PFSK-1 (cell line): Measurements from ENCODE around the gene PRKAG2.

Source experiments
- FOXP2 ChIP-seq: optimal IDR thresholded peaks from 2 replicates; pipeline ENCODE3; 2011; ENCODE audit warnings: borderline replicate concordance, control low read depth, inconsistent platforms; ENCODE audit not compliant: insufficient read depth; ENCODE audit errors: extremely low read length, extremely low read depth
- POLR2AphosphoS5 ChIP-seq: IDR thresholded peaks from 2 replicates; pipeline ENCODE4 v1.6.1; 2012; ENCODE audit warnings: low read depth, mild to moderate bottlenecking, control low read depth, low read length, moderate library complexity
- SIN3A ChIP-seq: IDR thresholded peaks from 2 replicates; pipeline ENCODE4 v1.6.1; 2012; ENCODE audit warnings: mild to moderate bottlenecking, low read length, moderate library complexity, borderline replicate concordance; ENCODE audit not compliant: insufficient read depth
- TAF1 ChIP-seq: IDR thresholded peaks from 2 replicates; pipeline ENCODE4 v1.6.1; 2012; ENCODE audit warnings: low read length, control low read depth, borderline replicate concordance; ENCODE audit not compliant: insufficient read depth
- TF ChIP-seq, protein P1 (sequence below), 2 experiments: IDR thresholded peaks; 2 replicates each; pipeline versions ENCODE4 v1.6.1 to v1.8.0; 2011 to 2012; ENCODE audit warnings: low read depth in 2 of 2, low read length in 2 of 2, control low read depth in 1 of 2, inconsistent platforms in 1 of 2, mild to moderate bottlenecking in 1 of 2, moderate library complexity in 1 of 2; ENCODE audit not compliant: insufficient read depth in 1 of 2

Gene PRKAG2

DNA sequence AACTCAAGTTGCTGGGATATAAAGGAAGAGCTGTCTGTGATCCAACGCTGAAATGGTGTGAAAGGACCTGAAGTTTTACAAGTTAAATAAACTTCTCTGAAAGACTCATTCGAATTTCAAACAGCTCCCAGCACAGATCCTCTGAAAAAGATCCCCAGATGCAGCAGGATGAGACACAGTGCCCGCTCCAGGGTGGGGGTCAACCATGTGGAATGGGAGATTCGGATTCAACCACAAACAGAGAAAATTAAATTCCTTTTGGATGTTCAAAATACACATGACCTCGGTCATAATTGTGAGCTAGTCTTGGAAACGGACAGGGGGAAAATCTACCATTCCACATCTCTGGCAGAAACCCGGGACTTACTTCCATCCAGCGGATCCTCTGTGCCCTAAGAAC, 119.6 kb downstream of the PRKAG2 start:
- TF ChIP-seq FOXP2 (no peak), POLR2AphosphoS5 (no peak), SIN3A (no peak), TAF1 (no peak)
- TF ChIP-seq, protein P1, sequence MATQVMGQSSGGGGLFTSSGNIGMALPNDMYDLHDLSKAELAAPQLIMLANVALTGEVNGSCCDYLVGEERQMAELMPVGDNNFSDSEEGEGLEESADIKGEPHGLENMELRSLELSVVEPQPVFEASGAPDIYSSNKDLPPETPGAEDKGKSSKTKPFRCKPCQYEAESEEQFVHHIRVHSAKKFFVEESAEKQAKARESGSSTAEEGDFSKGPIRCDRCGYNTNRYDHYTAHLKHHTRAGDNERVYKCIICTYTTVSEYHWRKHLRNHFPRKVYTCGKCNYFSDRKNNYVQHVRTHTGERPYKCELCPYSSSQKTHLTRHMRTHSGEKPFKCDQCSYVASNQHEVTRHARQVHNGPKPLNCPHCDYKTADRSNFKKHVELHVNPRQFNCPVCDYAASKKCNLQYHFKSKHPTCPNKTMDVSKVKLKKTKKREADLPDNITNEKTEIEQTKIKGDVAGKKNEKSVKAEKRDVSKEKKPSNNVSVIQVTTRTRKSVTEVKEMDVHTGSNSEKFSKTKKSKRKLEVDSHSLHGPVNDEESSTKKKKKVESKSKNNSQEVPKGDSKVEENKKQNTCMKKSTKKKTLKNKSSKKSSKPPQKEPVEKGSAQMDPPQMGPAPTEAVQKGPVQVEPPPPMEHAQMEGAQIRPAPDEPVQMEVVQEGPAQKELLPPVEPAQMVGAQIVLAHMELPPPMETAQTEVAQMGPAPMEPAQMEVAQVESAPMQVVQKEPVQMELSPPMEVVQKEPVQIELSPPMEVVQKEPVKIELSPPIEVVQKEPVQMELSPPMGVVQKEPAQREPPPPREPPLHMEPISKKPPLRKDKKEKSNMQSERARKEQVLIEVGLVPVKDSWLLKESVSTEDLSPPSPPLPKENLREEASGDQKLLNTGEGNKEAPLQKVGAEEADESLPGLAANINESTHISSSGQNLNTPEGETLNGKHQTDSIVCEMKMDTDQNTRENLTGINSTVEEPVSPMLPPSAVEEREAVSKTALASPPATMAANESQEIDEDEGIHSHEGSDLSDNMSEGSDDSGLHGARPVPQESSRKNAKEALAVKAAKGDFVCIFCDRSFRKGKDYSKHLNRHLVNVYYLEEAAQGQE (IDR thresholded peaks at IDR 0.05; ENCODE audit: insufficient read depth in 1 of 2, low read depth in 2 of 2, low read length in 2 of 2): no peak

DNA sequence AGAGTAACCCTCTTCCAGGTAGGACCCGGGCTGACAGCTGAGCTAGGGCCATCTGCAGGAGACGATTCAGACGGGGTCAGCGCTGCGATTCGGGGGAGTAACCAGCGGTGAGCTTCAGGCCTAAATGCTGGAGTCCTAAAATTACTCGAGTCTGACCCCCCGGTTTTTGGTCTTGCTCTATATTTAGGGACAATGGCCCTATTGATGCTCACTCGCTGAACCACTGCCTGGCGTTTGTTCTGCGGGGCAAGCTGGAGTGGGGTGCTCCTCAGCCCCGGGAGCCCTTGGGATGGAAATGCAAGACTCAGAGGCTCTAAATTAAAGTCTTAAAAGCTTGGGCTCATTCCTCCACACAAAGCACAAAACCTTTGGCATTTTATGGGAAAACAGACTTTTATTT, 120.0 kb downstream of the PRKAG2 start:
- TF ChIP-seq TAF1 (no peak), SIN3A (no peak), POLR2AphosphoS5 (no peak), FOXP2 (no peak)
- TF ChIP-seq, protein P1 (IDR thresholded peaks at IDR 0.05; ENCODE audit: insufficient read depth in 1 of 2, low read depth in 2 of 2, low read length in 2 of 2): no peak

DNA sequence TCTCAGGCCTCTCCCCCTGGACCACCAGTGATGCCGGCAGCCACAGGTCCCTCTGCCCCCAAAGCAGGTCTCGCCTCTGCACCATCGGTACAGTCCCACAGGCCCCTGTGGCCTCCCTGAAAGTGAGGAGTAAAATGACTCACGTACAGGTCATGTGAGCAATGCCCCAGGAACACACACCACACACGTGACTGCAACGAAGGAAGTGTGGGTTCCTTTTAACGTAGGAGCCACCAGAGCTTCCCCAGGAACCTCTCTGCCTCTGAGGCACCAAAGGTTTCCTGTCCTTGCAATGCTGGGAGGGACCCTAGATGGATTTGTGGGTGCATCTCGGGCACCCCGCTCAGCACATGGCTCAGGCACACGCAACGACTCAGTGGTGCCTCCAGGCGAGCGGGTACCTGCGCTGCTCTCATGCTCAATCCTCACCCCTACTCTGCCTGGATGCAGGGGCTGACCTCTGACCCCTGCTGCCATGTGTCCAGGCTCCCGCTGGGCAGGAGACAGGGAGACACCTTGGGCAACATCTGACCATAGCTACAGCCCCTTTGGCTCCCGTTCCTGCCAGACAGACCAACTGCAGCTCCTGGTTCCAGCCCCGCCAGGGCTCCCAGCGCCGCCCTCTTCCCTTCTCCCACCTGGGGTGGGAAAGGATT, 120.7 kb downstream of the PRKAG2 start:
- no peak for TF ChIP-seq FOXP2
- no peak for TF ChIP-seq SIN3A
- TF ChIP-seq POLR2AphosphoS5: no peak
- no peak for TF ChIP-seq TAF1
- TF ChIP-seq, protein P1 (IDR thresholded peaks at IDR 0.05; ENCODE audit: insufficient read depth in 1 of 2, low read depth in 2 of 2, low read length in 2 of 2): no peak

DNA sequence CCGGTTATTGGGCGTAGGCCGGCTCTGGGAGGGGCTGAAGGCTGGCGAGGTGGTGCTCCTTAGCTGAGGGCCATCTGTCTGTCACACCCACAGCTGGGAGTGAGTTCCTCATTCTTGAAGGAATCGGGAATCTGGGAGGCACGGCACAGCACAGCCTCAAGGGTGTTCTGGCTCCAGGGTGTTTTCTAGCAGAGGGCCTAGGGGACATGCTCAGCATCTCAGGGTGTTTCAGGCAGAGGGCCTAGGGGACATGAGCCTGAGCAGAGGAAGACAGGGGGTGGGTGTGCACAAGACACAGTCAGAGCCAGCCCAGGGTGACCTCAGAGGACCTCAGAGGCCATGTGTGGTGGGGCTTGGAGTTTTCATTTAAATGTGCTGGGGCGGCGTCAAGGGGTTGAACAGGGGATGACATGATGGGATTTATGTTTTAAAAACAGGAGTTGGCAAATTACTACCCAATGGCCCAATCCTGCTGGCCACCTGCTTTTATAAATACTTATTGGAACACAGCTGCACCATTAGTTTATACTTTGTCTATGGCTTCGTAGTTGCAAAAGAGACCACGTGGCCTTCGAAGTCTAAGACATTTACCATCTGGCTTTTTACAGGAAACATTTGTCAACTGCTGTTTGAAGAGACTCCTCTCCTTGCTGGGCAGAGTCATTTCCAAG, 121.6 kb downstream of the PRKAG2 start:
- no peak for TF ChIP-seq POLR2AphosphoS5

DNA sequence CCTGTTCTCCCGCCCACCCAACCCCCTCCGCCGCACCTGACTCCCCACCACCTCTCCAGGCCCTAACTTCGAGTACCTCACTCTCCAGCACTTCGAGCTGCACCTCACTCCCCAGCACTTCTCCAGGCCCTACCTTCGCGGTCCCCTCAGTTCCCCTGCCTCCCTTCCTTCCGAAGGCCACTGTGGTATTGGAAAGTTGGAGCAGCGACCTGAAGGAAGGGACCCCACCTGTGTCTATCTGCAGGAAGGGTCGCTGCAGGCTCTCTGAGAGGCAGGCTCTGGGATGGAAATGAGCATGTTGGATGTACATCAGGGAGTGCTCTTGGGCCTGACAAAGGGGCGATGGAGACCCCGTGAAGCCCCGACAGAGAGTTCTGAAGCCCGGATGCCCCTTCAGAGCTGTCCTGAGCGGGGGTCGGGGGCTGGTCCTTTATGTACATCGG, 122.2 kb downstream of the PRKAG2 start:
- no peak for TF ChIP-seq TAF1
- TF ChIP-seq, protein P1 (IDR thresholded peaks at IDR 0.05; ENCODE audit: insufficient read depth in 1 of 2, low read depth in 2 of 2, low read length in 2 of 2): no peak
- TF ChIP-seq POLR2AphosphoS5: no peak
- no peak for TF ChIP-seq SIN3A
